Choroid plexus epithelial cell (primary cell): Measurements from ENCODE around the gene COX7B2.

Experiments
- DNase-seq: peaks from one replicate; pipeline ENCODE4 v3.0.0-alpha.2; 2010; ENCODE audit warnings: low read depth
- H3K4me3 ChIP-seq: 2 replicates; pipeline ENCODE4 v1.5.1; 2011; ENCODE audit warnings: low read depth, mild to moderate bottlenecking, control low read depth, low read length, moderate library complexity
- TF ChIP-seq, protein P1 (sequence below): conservative IDR thresholded peaks from 2 replicates; pipeline ENCODE4 v1.5.1; 2011; ENCODE audit warnings: low read depth, mild to moderate bottlenecking, control low read depth, inconsistent platforms, low read length, moderate library complexity

The COX7B2 gene

DNA sequence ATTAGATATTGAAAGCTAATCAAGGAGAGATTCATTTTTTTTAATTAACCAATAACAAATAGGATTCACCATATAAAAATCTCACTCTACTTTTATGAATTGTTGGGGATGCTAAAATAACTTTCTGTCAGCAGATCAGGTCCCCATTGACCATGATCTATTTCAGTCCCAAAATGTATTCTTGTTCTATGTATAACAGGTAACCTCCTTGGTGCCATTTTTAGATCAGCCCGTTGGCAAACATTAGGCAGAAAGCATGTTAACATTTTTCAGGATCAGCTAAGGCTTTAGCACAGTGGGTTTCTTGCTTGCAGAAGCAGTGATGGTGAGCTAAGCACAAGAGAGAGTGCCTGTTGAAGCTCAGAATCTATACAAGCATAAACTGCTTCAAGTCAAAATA lies 40.8 kb upstream of the COX7B2 start:
- H3K4me3 ChIP-seq = no peak overlapping the region
- DNase-seq = no peak
- TF ChIP-seq, protein P1, sequence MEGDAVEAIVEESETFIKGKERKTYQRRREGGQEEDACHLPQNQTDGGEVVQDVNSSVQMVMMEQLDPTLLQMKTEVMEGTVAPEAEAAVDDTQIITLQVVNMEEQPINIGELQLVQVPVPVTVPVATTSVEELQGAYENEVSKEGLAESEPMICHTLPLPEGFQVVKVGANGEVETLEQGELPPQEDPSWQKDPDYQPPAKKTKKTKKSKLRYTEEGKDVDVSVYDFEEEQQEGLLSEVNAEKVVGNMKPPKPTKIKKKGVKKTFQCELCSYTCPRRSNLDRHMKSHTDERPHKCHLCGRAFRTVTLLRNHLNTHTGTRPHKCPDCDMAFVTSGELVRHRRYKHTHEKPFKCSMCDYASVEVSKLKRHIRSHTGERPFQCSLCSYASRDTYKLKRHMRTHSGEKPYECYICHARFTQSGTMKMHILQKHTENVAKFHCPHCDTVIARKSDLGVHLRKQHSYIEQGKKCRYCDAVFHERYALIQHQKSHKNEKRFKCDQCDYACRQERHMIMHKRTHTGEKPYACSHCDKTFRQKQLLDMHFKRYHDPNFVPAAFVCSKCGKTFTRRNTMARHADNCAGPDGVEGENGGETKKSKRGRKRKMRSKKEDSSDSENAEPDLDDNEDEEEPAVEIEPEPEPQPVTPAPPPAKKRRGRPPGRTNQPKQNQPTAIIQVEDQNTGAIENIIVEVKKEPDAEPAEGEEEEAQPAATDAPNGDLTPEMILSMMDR = no peak

DNA sequence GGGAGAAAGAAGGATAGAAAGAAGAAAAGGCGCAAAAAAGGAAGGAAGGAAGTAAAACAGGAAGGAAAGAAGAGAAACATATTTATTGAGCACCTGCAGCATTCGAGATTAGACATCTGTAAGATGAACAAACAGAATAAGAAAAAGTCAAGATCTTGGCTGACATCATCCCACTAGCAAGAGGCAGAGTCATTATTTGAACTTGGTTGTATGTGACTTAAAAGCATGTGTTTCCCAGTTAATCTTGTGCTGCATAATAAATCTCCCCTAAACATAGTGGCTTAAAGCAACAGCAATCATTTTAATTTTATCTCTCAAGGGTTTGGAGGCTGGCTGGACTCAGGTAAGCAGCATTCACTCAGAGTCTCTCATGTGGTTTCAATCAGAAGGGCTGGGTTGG lies 38.5 kb upstream of the COX7B2 start:
- no peak overlapping the region for H3K4me3 ChIP-seq
- TF ChIP-seq, protein P1 = no peak
- no peak for DNase-seq

DNA sequence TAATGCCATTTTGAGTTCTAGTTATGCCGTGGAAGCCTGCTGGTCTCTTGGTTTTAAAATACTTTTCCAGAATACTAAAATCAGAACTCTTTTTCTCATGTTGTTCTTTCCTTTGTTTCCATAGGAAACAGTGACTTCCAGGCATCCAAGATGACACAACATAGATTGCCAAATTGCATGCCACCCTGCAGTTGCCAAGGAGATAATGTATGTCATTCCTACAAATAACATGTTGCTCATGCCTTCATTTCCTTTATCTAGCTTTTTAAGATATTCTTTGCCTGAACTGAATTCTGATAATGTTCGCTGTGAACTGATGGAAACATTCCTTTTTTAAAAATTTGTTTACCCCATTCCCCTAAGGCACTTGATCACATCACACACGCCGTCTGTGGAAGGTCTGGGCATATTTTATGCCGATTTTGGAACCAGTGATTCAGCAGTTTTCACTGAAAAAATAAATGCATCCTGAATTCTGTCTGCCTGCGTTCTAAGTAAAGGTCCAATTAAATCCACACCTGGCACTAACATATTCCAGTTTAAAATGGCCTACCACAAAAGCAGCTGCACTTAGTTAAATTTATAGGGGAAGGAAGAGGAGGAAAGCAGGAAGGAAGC lies 38.0 kb upstream of the COX7B2 start:
- H3K4me3 ChIP-seq = no peak overlapping the region
- TF ChIP-seq, protein P1 = no peak
- DNase-seq = peak; percentile 9

- DNase-seq = no peak
- TF ChIP-seq, protein P1 = no peak
- no peak overlapping the region for H3K4me3 ChIP-seq
These were observed 36.0 kb upstream of the COX7B2 start for GRCh38 chr4:46945062-46945461.

- TF ChIP-seq, protein P1 = no peak
- no peak overlapping the region for H3K4me3 ChIP-seq
These were observed 35.3 kb upstream of the COX7B2 start for GRCh38 chr4:46944345-46944744.

GRCh38 chr4:46937493-46937892 lies 28.4 kb upstream of the COX7B2 start:
- peak; percentile 62 for DNase-seq
- no peak overlapping the region for H3K4me3 ChIP-seq
- TF ChIP-seq, protein P1 = peak; percentile 54

More at GRCh38 chr4:46944345-46944744, 35.3 kb upstream of the COX7B2 start:
- DNase-seq = no peak

- no peak overlapping the region for H3K4me3 ChIP-seq
- TF ChIP-seq, protein P1 = no peak
- DNase-seq = no peak
These were observed 25.7 kb upstream of the COX7B2 start for GRCh38 chr4:46934726-46935125.
